Activated gamma-delta T cell treated with anti-CD3 and anti-CD28 coated beads, Interleukin-2, amount 50 U/mL, for 16 hours (primary cell): ENCODE data around the gene TPRG1L.
"Not testable (repeated sequence)": the region's sequence is repeated elsewhere in the genome, so short reads cannot be mapped to it uniquely, and the experiment has no call there.

Source experiments
- DNase-seq: peaks from one replicate; pipeline ENCODE4 v3.0.0-alpha.2; 2020; ENCODE audit warnings: low read depth

Gene TPRG1L

GRCh38 chr1:3609016-3609768, 15.6 kb upstream of the TPRG1L start:
- no peak for DNase-seq

GRCh38 chr1:3609769-3610526, 14.9 kb upstream of the TPRG1L start:
- DNase-seq: no peak

GRCh38 chr1:3610527-3611169, 14.2 kb upstream of the TPRG1L start:
- DNase-seq: no peak

GRCh38 chr1:3611170-3612019, 13.4 kb upstream of the TPRG1L start, which contains the start of gene MEGF6:
MEGF6 (minus strand) TSS chr1:3611508; CDS start chr1:3611268, 240 bp downstream.
- DNase-seq: peak; percentile 45

GRCh38 chr1:3612123-3612522, 12.7 kb upstream of the TPRG1L start:
- DNase-seq: no peak

GRCh38 chr1:3614755-3615742, 9.8 kb upstream of the TPRG1L start:
- no peak for DNase-seq

GRCh38 chr1:3616861-3617260, 8.0 kb upstream of the TPRG1L start:
- DNase-seq: no peak

GRCh38 chr1:3617806-3618345, 6.9 kb upstream of the TPRG1L start:
- DNase-seq: no peak

GRCh38 chr1:3618531-3618880, 6.3 kb upstream of the TPRG1L start:
- no peak for DNase-seq

GRCh38 chr1:3618881-3619671, 5.7 kb upstream of the TPRG1L start:
- peak; percentile 70 for DNase-seq

- no peak for DNase-seq
These were observed 4.1 kb upstream of the TPRG1L start for GRCh38 chr1:3620708-3621107.

- not testable (repeated sequence) for DNase-seq
These were observed 3.6 kb upstream of the TPRG1L start for GRCh38 chr1:3621151-3621671.

- DNase-seq: not testable (repeated sequence)
These were observed 2.7 kb upstream of the TPRG1L start for GRCh38 chr1:3622102-3622501.

- DNase-seq: no peak
These were observed 1.2 kb upstream of the TPRG1L start for GRCh38 chr1:3623441-3624199.

GRCh38 chr1:3625151-3625907, 514 bp downstream of the TPRG1L start:
- DNase-seq: peak; percentile 8

GRCh38 chr1:3626025-3626424, 1.2 kb downstream of the TPRG1L start:
- DNase-seq: no peak

- no peak for DNase-seq
These were observed 2.9 kb downstream of the TPRG1L start for GRCh38 chr1:3627515-3628253.
